Endothelial cell of umbilical vein (primary cell): ENCODE results near the gene COL9A3. TPM values are rescaled to one million over a fixed set of nuclear protein-coding genes. Genes with fewer than 3 reads are reported as not detected.

Source experiments
- BruUV-seq: library from RNA; stranded (reverse); fragments of 400-500 nt; replicated peaks from 2 replicates; lab custom pipeline; 2021; lab: Mats Ljungman, UMichigan
- CTCF ChIA-PET: fragments of 300-600, 350-600 bp; sonication (Branson Sonifier 250); formaldehyde crosslinking; loops from one replicate; lab custom pipeline; 2021; ENCODE audit warnings: antibody characterized with exemption, inconsistent platforms; lab: Charles Lee
- POLR2A ChIA-PET: fragments of 300-600, 350-600 bp; sonication (Branson Sonifier 250); formaldehyde crosslinking; loops from one replicate; lab custom pipeline; 2021; ENCODE audit warnings: antibody characterized with exemption, inconsistent platforms; lab: Charles Lee
- DNase-seq: peaks from one replicate; pipeline ENCODE4 v3.0.0-alpha.2; 2011; ENCODE audit warnings: low read depth, low spot score
- FAIRE-seq: peaks from 2 replicates; lab custom pipeline; 2011; peaks lifted over from hg19 to GRCh38; lab: Jason Lieb, UNC
- H2AFZ ChIP-seq: 2 replicates; pipeline ENCODE4 v1.6.0; 2012; ENCODE audit warnings: low read depth, low read length, control low read depth, inconsistent platforms
- H3K27ac ChIP-seq: 2 replicates; pipeline ENCODE4 v1.5.1; 2011; ENCODE audit warnings: low read depth, mild to moderate bottlenecking, control low read depth, low read length, moderate library complexity; ENCODE audit not compliant: insufficient read depth
- H3K27me3 ChIP-seq, 2 experiments: 2 replicates each; pipeline versions ENCODE4 v1.6.0 to v1.6.1; 2011; ENCODE audit warnings: low read length in 2 of 2, mixed read lengths in 1 of 2; ENCODE audit not compliant: control insufficient read depth in 2 of 2, insufficient read depth in 2 of 2
- H3K36me3 ChIP-seq, 2 experiments: 2 replicates in 1 of 2; 3 replicates in 1 of 2; pipeline ENCODE4 v1.5.1; 2011; ENCODE audit warnings: low read length in 2 of 2, mild to moderate bottlenecking in 1 of 2, moderate library complexity in 1 of 2; ENCODE audit not compliant: control insufficient read depth in 2 of 2, insufficient read depth in 2 of 2; ENCODE audit errors: extremely low read depth in 1 of 2
- H3K4me1 ChIP-seq: 3 replicates; pipeline ENCODE4 v1.5.1; 2011; ENCODE audit warnings: mild to moderate bottlenecking, low read length; ENCODE audit not compliant: control insufficient read depth, insufficient read depth; ENCODE audit errors: extremely low read depth
- H3K4me2 ChIP-seq: 2 replicates; pipeline ENCODE4 v1.6.1; 2011; ENCODE audit warnings: low read length, control low read depth, mixed read lengths; ENCODE audit not compliant: insufficient read depth
- H3K4me3 ChIP-seq, 3 experiments: fragments of 200-600 bp in 1 of 3; sonication (generic), shearing (Covaris generic) in 1 of 3; replicated peaks in 1 of 3; 2 replicates each; pipeline ENCODE4 v1.5.1; 2011 to 2016; ENCODE audit warnings: control low read depth in 3 of 3, low read length in 3 of 3, mild to moderate bottlenecking in 2 of 3, inconsistent platforms in 1 of 3, low read depth in 1 of 3, moderate library complexity in 1 of 3; ENCODE audit not compliant: insufficient read depth in 1 of 3
- H3K79me2 ChIP-seq: 2 replicates; pipeline ENCODE4 v1.6.0; 2012; ENCODE audit warnings: low read length, inconsistent platforms; ENCODE audit not compliant: control insufficient read depth, insufficient read depth
- H3K9ac ChIP-seq: replicated peaks from 2 replicates; pipeline ENCODE3; 2011; ENCODE audit warnings: low read length, control low read depth; ENCODE audit not compliant: insufficient read depth; ENCODE audit errors: extremely low read depth
- H3K9me1 ChIP-seq: replicated peaks from 3 replicates; pipeline ENCODE4 v1.6.0; 2011; ENCODE audit warnings: mild to moderate bottlenecking, low read length; ENCODE audit not compliant: control insufficient read depth, insufficient read depth; ENCODE audit errors: extremely low read depth
- H3K9me3 ChIP-seq: replicated peaks from 2 replicates; pipeline ENCODE4 v1.5.1; 2012; ENCODE audit warnings: low read length, inconsistent platforms; ENCODE audit not compliant: control insufficient read depth, insufficient read depth
- H4K20me1 ChIP-seq: replicated peaks from 2 replicates; pipeline ENCODE3; 2011; ENCODE audit warnings: mild to moderate bottlenecking, low read length; ENCODE audit not compliant: control insufficient read depth, insufficient read depth; ENCODE audit errors: extremely low read depth
- CTCF ChIP-seq, 2 donors: IDR thresholded peaks; 1 replicate in 1 of 2; 2 replicates in 1 of 2; pipeline ENCODE4 v1.5.1; 2011; ENCODE audit warnings: low read length in 2 of 2, mild to moderate bottlenecking in 2 of 2, moderate library complexity in 2 of 2, control low read depth in 1 of 2, inconsistent platforms in 1 of 2, low read depth in 1 of 2; ENCODE audit not compliant: insufficient read depth in 1 of 2; ENCODE audit errors: extremely low read depth in 1 of 2
- EZH2 ChIP-seq: IDR thresholded peaks from 2 replicates; pipeline ENCODE4 v1.6.1; 2012; ENCODE audit warnings: borderline replicate concordance, low read depth, mild to moderate bottlenecking, moderate library complexity, low read length, inconsistent platforms; ENCODE audit not compliant: severe bottlenecking
- FOS ChIP-seq: IDR thresholded peaks from 2 replicates; pipeline ENCODE4 v1.6.1; 2011; ENCODE audit warnings: mild to moderate bottlenecking, low read length, moderate library complexity, borderline replicate concordance; ENCODE audit not compliant: insufficient read depth
- GATA2 ChIP-seq: IDR thresholded peaks from 2 replicates; pipeline ENCODE4 v1.7.0; 2011; ENCODE audit warnings: low read depth, mild to moderate bottlenecking, moderate library complexity, mixed read lengths, low read length; ENCODE audit not compliant: insufficient read length, insufficient read depth
- JUN ChIP-seq: IDR thresholded peaks from 2 replicates; pipeline ENCODE4 v1.6.1; 2011; ENCODE audit warnings: borderline replicate concordance, low read depth; ENCODE audit not compliant: insufficient read length, insufficient read depth
- MYC ChIP-seq: IDR thresholded peaks from one replicate; pipeline ENCODE4 v1.6.1; 2011; ENCODE audit warnings: mild to moderate bottlenecking, low read depth, low read length
- POLR2A ChIP-seq: IDR thresholded peaks from 2 replicates; pipeline ENCODE4 v1.6.1; 2012; ENCODE audit warnings: low read depth, mild to moderate bottlenecking, control low read depth, low read length
- POLR2AphosphoS5 ChIP-seq: IDR thresholded peaks from 2 replicates; pipeline ENCODE4 v1.6.1; 2012; ENCODE audit warnings: low read depth, mild to moderate bottlenecking, control low read depth, low read length, moderate library complexity; ENCODE audit not compliant: insufficient read depth
- dilution Hi-C: fragments of 300-500 bp; cut with MboI; formaldehyde crosslinking; loops from one replicate; pipeline ENCODE4 v1.15.0; 2019; ENCODE audit warnings: low sequenced_read_pairs; ENCODE audit not compliant: extremely low pct_ligation_motif_present
- intact Hi-C: fragments of 100-400 bp; cut with micrococcal nuclease; formaldehyde crosslinking; loops from one replicate; pipeline ENCODE4 v1.10.0; 2022
- polyA plus RNA-seq, 4 experiments: library from polyadenylated mRNA; depleted of rRNA in 3 of 4; stranded (reverse) in 3 of 4; unstranded in 1 of 4; fragments of >200 nt; gene quantifications; 2 replicates each; pipeline versions ENCODE4 v1.2.1 to v1.2.3, GENCODE V29; 2011 to 2012; ENCODE audit warnings: missing spikeins in 1 of 4
- total RNA-seq: library from RNA; stranded (reverse); gene quantifications from 2 replicates; pipeline ENCODE4 v1.2.3, GENCODE V29; 2021
- TF ChIP-seq, protein P1 (sequence below): IDR thresholded peaks from 2 replicates; pipeline ENCODE4 v1.6.1; 2011; ENCODE audit not compliant: insufficient read depth, insufficient read length

The COL9A3 gene
- total and polyA plus RNA-seq, 2 donors (not counting 3 experiments of a cell fraction or from before 2014, with no cell fraction given) = 0.46 to 0.60 TPM

- no peak overlapping the region for H3K4me2 ChIP-seq
- dilution Hi-C loops = no loop called here
- peaks cover 11% of the 10 kb centered on the region for H3K4me1 ChIP-seq
- no peaks in the 10 kb centered on the region for H3K9me1 ChIP-seq
- no peak for TF ChIP-seq MYC
- no peak for TF ChIP-seq POLR2AphosphoS5
- TF ChIP-seq, protein P1, sequence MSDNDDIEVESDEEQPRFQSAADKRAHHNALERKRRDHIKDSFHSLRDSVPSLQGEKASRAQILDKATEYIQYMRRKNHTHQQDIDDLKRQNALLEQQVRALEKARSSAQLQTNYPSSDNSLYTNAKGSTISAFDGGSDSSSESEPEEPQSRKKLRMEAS = no peak
- no peak for TF ChIP-seq FOS
- no peak for TF ChIP-seq EZH2
- no peak for TF ChIP-seq POLR2A
- TF ChIP-seq JUN = no peak
- TF ChIP-seq GATA2 = no peak
- no peak for TF ChIP-seq CTCF (IDR thresholded peaks at IDR 0.05; ENCODE audit: extremely low read depth in 1 of 2, insufficient read depth in 1 of 2, low read depth in 1 of 2, low read length in 2 of 2)
- BruUV-seq = no TSS peak
- intact Hi-C loops = no loop called here
- H3K9ac ChIP-seq = no peak overlapping the region
- H2AFZ ChIP-seq = no peak overlapping the region
- H3K36me3 ChIP-seq = no peaks in the 10 kb centered on the region
- DNase-seq (no peak), FAIRE-seq (no peak)
- H3K4me3 ChIP-seq = no peak overlapping the region
- H3K79me2 ChIP-seq = no peaks in the 10 kb centered on the region
- H3K9me3 ChIP-seq = no peaks in the 10 kb centered on the region
- H3K27ac ChIP-seq = no peak overlapping the region
- no peaks in the 10 kb centered on the region for H3K27me3 ChIP-seq
- ChIA-PET CTCF (interaction anchor here (1.3 to 1.8 kb wide), 5 partner anchors 10 to 93 kb away, joined by 3 to 7 read pairs (median 5); partner anchors contain the start of gene NTSR1), POLR2A (no interaction called here)
- H4K20me1 ChIP-seq = no peaks in the 10 kb centered on the region
These were observed 44.7 kb upstream of the COL9A3 start for GRCh38 chr20:62772103-62772611.
